HUES48 (cell line): ENCODE results near the gene EFNB2.

Experiments
- H3K27ac ChIP-seq: one replicate; pipeline ENCODE4 v1.7.0; 2013; ENCODE audit warnings: low read depth, low read length, inconsistent platforms
- H3K27me3 ChIP-seq: 2 replicates; pipeline ENCODE4 v1.6.1; 2013; ENCODE audit warnings: mild to moderate bottlenecking, low read length; ENCODE audit not compliant: control insufficient read depth, insufficient read depth
- H3K36me3 ChIP-seq: 2 replicates; pipeline ENCODE4 v1.6.1; 2013; ENCODE audit warnings: low read length; ENCODE audit not compliant: control insufficient read depth, insufficient read depth
- H3K4me1 ChIP-seq: 2 replicates; pipeline ENCODE4 v1.6.1; 2013; ENCODE audit warnings: mild to moderate bottlenecking, low read length; ENCODE audit not compliant: control insufficient read depth, insufficient read depth
- H3K4me3 ChIP-seq: 2 replicates; pipeline ENCODE4 v1.5.1; 2013; ENCODE audit warnings: mild to moderate bottlenecking, low read depth, low read length
- H3K9ac ChIP-seq: 2 replicates; pipeline ENCODE4 v1.6.1; 2013; ENCODE audit warnings: mild to moderate bottlenecking, low read depth, low read length, moderate library complexity
- H3K9me3 ChIP-seq: 2 replicates; pipeline ENCODE4 v1.6.1; 2013; ENCODE audit warnings: low read length; ENCODE audit not compliant: control insufficient read depth, insufficient read depth

EFNB2 gene

GRCh38 chr13:106507560-106508274 lies 27.7 kb downstream of the EFNB2 start:
- Histone ChIP-seq H3K27ac (peak overlapping the region; percentile 45), H3K9me3 (no peaks in the 10 kb centered on the region), H3K36me3 (peaks cover 7% of the 10 kb centered on the region; the same call in 1 of the 2 replicates), H3K27me3 (no peaks in the 10 kb centered on the region), H3K4me3 (no peak overlapping the region), H3K4me1 (peaks cover 23% of the 10 kb centered on the region), H3K9ac (0 out of 2 replicates have a peak overlapping the region, but pooled peaks have one; percentile 0)

- Histone ChIP-seq H3K36me3 (peaks cover 2% of the 10 kb centered on the region; the same call in 1 of the 2 replicates), H3K27ac (no peak overlapping the region), H3K4me3 (no peak overlapping the region), H3K9ac (no peak overlapping the region), H3K9me3 (no peaks in the 10 kb centered on the region), H3K27me3 (no peaks in the 10 kb centered on the region), H3K4me1 (peaks cover 20% of the 10 kb centered on the region)
These were observed 29.2 kb downstream of the EFNB2 start for GRCh38 chr13:106506286-106506685.

GRCh38 chr13:106505732-106506131 lies 29.7 kb downstream of the EFNB2 start:
- H3K4me1 ChIP-seq = peaks cover 20% of the 10 kb centered on the region
- H3K27ac ChIP-seq = no peak overlapping the region
- H3K27me3 ChIP-seq = no peaks in the 10 kb centered on the region
- H3K9me3 ChIP-seq = no peaks in the 10 kb centered on the region
- H3K4me3 ChIP-seq = no peak overlapping the region
- no peak overlapping the region for H3K9ac ChIP-seq
- peaks cover 2% of the 10 kb centered on the region; the same call in 1 of the 2 replicates for H3K36me3 ChIP-seq

GRCh38 chr13:106505295-106505694 lies 30.2 kb downstream of the EFNB2 start:
- Histone ChIP-seq H3K4me3 (no peak overlapping the region), H3K9me3 (no peaks in the 10 kb centered on the region), H3K4me1 (peaks cover 20% of the 10 kb centered on the region), H3K27ac (no peak overlapping the region), H3K36me3 (peaks cover 2% of the 10 kb centered on the region; the same call in 1 of the 2 replicates), H3K27me3 (no peaks in the 10 kb centered on the region), H3K9ac (no peak overlapping the region)

DNA sequence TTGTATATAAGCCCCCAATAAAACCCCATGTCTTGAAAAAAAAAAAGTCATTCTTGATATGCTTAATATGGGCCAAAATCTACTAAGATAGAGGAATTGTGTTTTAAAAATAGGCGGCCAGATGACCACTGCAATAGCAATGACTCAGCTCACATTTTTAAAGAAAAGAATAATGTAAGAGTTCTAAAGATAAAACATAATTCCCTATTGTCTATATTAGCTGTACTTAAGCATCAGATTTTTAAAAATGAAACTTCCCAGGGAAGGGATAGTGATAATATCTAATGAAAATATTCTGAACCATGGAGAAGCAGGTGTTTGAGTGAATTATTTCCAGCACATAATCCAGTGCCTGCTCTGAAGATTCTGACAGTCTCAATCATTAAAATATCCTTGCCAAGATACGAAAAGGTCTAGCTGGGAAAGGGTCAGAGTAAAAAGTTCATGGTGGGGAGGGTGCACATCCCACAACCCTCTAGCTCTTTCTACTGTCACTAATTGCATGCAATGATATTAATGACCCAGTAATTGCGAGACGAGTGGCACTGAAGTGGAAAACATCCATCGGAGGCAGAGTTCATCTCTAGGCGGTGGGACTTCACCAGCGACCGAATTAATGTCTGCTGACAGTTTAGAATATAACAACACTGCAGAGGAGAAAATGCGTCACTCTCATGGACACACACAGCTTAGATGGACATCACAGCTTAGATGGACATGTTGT lies 31.6 kb downstream of the EFNB2 start:
- Histone ChIP-seq H3K4me1 (peaks cover 29% of the 10 kb centered on the region), H3K36me3 (peaks cover 2% of the 10 kb centered on the region; the same call in 1 of the 2 replicates), H3K27me3 (no peaks in the 10 kb centered on the region), H3K4me3 (no peak overlapping the region), H3K9me3 (no peaks in the 10 kb centered on the region), H3K27ac (no peak overlapping the region), H3K9ac (no peak overlapping the region)

- Histone ChIP-seq H3K36me3 (peaks cover 2% of the 10 kb centered on the region; the same call in 1 of the 2 replicates), H3K4me3 (no peak overlapping the region), H3K4me1 (peaks cover 29% of the 10 kb centered on the region), H3K27me3 (no peaks in the 10 kb centered on the region), H3K9ac (no peak overlapping the region), H3K27ac (no peak overlapping the region), H3K9me3 (no peaks in the 10 kb centered on the region)
These were observed 32.2 kb downstream of the EFNB2 start for GRCh38 chr13:106503272-106503671.

- Histone ChIP-seq H3K27ac (no peak overlapping the region), H3K4me3 (no peak overlapping the region), H3K36me3 (no peaks in the 10 kb centered on the region), H3K4me1 (peaks cover 39% of the 10 kb centered on the region), H3K9me3 (no peaks in the 10 kb centered on the region), H3K9ac (no peak overlapping the region), H3K27me3 (no peaks in the 10 kb centered on the region)
These were observed 35.0 kb downstream of the EFNB2 start for GRCh38 chr13:106500445-106500844.

DNA sequence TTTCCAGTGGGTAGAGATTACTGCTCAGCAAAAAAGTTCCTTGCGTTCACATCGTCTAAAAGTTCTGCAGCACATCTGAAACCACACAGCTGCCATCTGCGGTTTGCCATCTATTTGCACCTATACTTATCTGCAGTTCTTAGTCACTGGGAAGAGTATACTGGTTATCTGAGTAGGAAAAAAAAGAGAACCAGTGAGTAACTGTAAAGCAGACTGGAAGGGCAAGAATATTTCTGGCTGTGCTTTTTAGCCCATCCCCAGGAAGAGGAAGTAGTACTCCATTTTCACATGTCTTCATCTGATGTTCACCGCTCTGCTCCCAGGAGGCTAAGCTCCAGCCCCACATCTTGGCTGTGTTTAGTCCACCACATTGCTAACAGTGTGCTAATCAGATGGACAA lies 35.6 kb downstream of the EFNB2 start:
- H3K4me1 ChIP-seq = peaks cover 39% of the 10 kb centered on the region
- H3K9ac ChIP-seq = no peak overlapping the region
- peaks cover 3% of the 10 kb centered on the region; the same call in 1 of the 2 replicates for H3K36me3 ChIP-seq
- H3K4me3 ChIP-seq = no peak overlapping the region
- no peaks in the 10 kb centered on the region for H3K27me3 ChIP-seq
- no peak overlapping the region for H3K27ac ChIP-seq
- no peaks in the 10 kb centered on the region for H3K9me3 ChIP-seq

- Histone ChIP-seq H3K9ac (no peak overlapping the region), H3K4me3 (no peak overlapping the region)
These were observed 36.3 kb downstream of the EFNB2 start for GRCh38 chr13:106499113-106499512.

GRCh38 chr13:106498571-106498970 lies 36.9 kb downstream of the EFNB2 start:
- H3K9ac ChIP-seq = no peak overlapping the region

More at GRCh38 chr13:106499113-106499512, 36.3 kb downstream of the EFNB2 start:
- Histone ChIP-seq H3K27ac (no peak overlapping the region), H3K9me3 (no peaks in the 10 kb centered on the region), H3K4me1 (peaks cover 39% of the 10 kb centered on the region), H3K36me3 (peaks cover 11% of the 10 kb centered on the region), H3K27me3 (no peaks in the 10 kb centered on the region)

DNA sequence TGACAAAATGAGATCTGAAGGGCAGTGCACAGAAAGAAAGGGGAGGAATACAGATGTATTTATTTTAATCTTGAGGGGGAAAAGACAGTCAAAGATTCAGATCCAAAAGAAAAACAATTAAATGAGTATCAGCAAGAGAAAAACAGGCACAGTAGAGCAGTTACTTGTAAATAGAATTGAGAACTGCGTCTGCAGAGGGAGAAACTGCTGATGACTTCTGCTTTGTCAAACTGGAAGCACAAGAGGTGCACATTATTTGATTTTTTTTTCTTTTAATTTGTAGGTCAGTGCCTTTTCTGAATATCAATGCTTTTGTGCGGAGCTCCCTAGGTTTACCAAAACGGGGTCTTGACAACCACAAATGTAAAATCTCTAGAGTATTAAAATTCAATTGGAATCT lies 37.3 kb downstream of the EFNB2 start:
- H3K9me3 ChIP-seq = no peaks in the 10 kb centered on the region
- peaks cover 39% of the 10 kb centered on the region for H3K4me1 ChIP-seq
- peaks cover 20% of the 10 kb centered on the region for H3K36me3 ChIP-seq
- H3K27ac ChIP-seq = peak overlapping the region; percentile 34
- no peaks in the 10 kb centered on the region for H3K27me3 ChIP-seq
- no peak overlapping the region for H3K9ac ChIP-seq
- H3K4me3 ChIP-seq = no peak overlapping the region

More at GRCh38 chr13:106498571-106498970, 36.9 kb downstream of the EFNB2 start:
- H3K36me3 ChIP-seq = peaks cover 16% of the 10 kb centered on the region
- H3K27ac ChIP-seq = peak overlapping the region; percentile 34
- H3K9me3 ChIP-seq = no peaks in the 10 kb centered on the region
- H3K4me1 ChIP-seq = peaks cover 39% of the 10 kb centered on the region
- H3K27me3 ChIP-seq = no peaks in the 10 kb centered on the region
- H3K4me3 ChIP-seq = no peak overlapping the region
